DMS53 treated with DMSO at 0.1 percent for 48 hours (cell line): ENCODE measurements around the gene ZNF45.
A peak's percentile ranks its signal among the peaks of the same experiment; 100 is the strongest.
"Not testable (repeated sequence)": the region's sequence is repeated elsewhere in the genome, so short reads cannot be mapped to it uniquely, and the experiment has no call there.

Source experiments
- DNase-seq: peaks from one replicate; lab custom pipeline; 2025; ENCODE audit not compliant: unreplicated experiment; lab: John Stamatoyannopoulos, UW

The ZNF45 gene

DNA sequence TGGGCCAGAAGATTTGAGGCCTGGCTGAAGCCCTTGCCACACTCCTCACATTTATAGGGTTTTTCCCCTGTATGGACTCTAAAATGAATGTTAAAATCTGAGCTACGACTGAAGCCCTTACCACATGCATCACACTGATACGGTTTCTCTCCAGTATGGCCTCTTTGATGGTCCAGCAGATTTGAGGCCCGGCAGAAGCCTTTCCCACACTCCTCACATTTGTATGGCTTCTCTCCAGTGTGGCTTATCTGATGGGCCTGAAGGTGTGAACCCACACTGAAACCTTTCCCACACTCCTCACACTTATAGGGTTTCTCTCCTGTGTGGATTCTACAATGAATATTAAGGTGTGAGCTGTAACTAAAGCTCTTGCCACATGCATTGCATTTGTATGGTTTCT is 21.0 kb downstream of the ZNF45 start:
- DNase-seq: no peak

DNA sequence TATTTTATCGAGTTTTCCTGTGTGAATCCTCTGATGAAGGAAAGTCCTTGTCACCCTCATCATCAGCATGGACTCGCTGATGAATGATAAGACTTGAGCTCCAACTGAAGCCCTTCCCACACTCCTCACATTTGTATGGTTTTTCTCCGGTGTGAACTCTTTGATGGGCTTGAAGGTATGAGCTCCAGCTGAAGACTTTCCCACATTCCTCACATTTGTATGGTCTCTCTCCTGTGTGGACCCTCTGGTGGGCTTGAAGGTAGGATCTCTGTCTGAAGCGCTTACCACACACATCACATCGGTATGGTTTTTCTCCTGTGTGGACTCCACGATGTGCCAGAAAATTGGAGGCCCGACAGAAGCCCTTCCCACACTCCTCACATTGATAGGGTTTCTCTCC is 21.7 kb downstream of the ZNF45 start:
- DNase-seq: no peak

DNA sequence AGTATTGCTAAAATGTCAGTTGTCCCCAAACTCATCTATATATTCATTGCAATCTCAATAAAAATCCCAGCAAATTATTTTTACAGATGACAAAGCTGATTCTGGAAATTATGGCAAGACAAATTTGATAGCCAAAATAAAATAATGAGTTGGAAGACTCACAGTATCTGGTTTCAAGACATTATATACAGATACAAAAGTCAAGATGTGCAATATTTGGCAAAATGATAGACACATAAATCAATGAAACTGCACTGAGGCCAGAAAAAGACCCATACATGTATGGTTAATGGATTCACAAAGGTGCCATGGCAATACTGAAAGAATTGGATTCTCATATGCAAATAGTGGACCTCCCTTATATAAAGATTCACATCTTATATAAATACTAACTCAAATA is 24.2 kb downstream of the ZNF45 start:
- no peak for DNase-seq

DNA sequence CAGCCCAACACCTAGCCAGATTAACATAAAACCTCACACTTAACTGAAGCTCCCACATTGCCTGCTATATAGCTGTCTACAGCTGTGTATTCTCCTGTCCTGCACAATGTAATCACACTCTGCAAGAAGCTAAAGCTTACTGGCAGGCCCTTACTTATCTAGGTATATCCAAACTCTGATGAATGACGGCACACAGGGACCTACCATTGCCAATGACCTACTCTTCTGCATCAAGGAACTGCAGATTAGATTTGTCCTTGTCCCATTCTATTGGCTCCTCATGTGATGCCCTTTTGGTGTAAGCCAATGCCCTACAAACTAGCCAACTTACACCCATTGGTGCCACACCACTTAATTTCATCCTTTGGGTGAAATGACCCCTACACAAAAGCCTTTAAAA is 26.4 kb downstream of the ZNF45 start:
- no peak for DNase-seq

DNA sequence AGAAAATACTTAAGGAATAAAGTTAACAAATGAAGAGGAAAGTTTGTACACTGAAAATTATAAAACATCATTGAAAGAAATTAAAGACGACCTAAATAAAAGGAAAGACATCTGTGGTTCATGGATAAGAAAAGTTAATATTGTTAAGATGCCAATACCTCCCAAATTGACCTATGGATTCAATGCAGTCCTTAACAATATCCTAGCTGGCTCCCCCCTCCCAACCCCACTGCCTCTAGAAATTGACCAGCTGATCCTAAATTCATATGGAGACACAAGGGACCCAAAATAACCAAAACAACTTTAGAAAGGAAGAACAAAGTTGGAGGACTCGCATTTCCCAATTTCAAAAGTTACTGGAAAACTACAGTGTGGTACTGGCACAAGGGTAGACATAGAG is 28.3 kb downstream of the ZNF45 start:
- DNase-seq: no peak

DNA sequence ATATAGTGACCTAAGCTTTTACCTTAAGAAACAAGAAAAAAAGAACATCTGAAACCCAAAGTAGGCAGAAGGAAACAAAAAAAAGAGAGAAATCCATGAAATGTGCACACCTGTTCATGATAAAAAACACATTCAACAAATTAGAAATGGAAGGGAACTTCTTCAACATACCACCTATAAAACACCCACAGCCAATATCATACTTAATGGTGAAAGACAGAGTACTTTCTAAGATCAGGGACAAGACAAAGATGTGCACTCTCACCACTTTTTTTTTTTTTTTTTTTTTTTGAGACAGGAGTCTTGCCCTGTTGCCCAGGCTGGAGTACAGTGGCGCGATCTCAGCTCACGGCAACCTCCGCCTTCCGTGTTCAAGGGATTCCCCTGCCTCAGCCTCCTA is 29.2 kb downstream of the ZNF45 start:
- no peak for DNase-seq

DNA sequence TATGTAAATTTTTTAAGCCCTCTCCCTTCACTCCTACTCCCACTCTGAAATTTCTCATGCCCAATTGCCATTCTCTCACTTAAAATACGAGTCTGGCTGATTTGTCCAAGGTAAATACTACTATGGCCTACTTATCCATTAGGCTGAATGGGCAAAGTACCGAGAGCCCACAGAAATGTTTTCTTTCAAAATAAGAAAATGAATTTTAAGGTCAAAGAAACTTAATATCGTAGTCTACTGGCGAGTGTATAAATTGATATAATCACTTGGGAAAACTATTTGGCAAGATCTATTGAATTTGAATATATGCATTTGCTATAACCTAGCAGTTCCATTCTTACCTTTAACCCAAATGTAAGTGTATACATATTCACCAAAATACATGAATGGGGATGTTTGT is 32.7 kb downstream of the ZNF45 start:
- DNase-seq: no peak

DNA sequence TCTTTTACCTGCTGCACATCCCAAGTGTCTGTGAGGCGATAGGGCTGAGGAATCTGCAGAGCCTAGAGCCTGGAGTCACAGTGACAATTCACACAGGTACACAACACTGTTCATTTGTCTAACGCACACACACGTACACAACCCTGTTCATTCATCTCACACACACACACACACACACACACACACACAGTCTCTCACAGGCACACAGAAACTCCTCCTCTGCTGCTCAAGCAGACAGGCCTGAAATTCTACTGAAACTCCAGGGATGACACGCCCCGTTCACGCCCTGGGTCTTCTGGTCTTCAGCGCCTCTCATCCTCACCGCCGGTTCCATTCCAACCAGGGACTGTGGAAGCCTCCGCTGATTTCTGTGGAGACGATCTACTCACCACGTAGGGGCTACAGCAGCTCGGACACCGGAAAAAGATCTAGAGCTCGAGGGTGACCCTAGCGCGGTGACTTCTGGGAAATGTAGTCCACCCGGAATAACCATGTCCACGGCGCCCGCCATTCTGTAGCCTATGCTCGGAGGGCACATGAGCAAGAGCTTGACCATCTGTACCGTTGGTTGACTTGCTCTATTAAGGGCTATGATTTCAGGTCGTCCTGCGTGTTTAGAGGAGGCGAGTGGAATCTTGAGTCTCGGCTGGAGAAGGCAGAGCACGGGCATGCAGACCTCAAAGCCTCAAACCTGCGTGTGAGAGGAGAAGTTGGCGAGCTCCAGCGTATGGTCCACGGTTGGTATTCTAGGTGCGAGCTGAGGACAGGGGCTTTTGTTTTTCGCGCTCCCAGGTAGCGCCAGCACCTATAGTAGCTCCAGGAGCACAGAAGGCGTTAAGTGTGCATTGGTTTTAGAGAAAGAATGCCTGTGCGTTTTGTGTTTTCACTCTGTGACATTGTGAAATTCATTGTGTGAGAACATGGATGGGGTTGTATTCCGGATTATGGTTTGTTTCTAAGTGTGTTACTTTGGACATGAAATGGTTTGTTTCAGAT is 33.4 kb downstream of the ZNF45 start:
- DNase-seq: peak; percentile 83

DNA sequence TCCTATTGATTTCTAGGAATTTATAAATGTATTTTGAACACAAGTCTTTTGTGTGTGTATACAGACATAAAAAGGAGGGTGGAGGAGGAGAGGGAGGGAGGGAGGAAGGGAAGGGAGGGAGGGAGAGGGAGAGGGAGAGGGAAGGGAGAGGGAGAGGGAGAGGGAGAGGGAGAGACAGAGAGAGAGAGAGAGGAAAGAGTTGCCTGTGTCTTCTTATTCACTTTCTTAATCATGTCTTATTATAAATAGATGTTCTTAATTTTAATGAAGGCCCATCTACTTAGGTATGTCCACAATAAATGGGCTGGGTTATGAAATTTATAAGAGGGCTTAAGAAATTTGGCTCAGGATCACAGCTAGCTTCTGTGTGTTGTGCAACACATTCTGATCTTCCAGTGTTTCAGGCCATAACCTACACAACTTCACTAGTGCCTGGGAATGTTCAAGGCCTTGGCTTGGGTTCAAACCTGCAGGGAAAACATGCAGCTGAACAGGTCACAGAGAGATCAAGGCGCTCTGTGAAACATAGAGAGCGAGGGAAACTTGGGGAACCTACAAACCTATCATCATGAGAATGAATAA is 39.3 kb downstream of the ZNF45 start:
- DNase-seq: no peak

DNA sequence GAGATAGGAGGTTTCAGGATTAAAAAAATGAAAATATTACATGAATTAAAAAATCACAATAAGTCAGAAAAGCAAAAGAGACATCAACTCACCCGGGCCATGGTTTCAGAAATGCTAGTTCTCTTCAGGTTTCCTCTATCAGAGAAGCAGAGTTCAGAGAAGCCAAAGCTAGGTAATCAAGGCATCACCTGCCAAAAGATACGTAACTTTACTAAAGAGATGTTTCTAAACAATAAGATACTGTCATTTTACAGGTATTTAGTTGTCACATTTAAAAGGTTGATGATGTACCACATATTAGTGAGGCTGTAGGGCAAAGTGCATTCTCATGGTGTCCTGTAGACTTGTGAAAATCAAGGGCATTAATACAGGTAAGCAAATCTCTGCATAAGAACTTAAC is 51.2 kb downstream of the ZNF45 start, which contains the start of gene ZNF404:
ZNF404 (minus strand) TSS at position 101 of the 400 bp plus-strand sequence.
- DNase-seq: no peak

DNA sequence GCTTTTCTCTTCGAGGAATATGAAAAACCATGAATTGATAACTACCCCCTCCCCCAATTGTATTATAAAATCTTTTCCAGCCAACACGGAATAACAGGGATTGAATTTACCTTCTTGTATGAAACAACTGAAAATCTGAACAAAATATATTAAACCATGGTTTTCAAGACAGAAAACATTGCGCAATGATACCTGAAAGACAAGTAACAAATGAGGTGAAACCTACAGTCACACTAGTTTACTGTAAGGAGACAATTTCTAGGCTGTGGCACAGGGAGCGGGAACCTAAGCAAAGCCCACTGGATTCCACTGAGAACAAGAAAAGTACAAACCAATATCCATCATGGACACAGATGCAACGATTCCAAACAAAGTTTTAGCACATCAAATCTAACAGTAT is 54.6 kb downstream of the ZNF45 start:
- DNase-seq: no peak

DNA sequence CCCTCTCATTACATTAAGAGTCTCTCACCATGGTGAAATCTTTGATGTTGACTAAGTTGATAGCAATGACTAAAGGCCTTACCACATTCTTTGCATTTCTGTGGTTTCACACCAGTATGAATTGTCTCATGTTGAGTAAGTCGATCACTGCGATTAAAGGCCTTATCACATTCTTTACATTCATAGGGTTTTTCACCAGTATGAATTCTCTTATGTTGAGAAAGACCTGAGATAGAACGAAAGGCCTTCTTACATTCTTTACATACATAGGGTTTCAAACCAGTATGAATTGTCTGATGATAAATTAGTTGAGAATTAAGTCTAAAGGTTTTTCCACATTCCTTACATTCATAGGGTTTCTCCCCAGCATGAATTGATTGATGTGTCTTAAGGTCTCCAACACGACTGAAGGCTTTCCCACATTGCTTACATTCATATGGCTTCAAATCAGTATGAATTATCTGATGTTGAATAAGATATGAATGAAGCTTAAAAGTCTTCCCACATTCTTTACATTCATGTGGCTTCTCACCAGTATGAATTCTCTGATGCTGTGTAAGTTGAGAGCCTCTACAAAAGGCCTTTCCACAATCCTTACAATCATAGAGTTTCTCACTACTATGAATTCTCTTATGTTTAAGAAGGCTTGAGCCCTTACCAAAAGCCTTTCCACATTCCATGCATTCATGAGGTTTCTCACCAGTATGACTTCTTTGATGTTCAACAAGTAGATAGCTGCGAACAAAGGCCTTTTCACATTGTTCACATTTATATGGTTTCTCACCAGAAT is 62.3 kb downstream of the ZNF45 start:
- DNase-seq: no peak

DNA sequence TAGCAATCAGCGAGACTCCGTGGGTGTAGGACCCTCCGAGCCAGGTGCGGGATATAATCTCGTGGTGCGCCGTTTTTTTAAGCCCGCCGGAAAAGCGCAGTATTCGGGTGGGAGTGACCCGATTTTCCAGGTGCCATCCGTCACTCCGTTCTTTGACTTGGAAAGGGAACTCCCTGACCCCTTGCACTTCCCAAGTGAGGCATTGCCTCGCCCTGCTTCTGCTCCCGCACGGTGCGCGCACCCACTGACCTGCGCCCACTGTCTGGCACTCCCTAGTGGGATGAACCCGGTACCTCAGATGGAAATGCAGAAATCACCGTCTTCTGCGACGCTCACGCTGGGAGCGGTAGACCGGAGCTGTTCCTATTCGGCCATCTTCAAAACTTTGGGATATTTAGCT is 68.2 kb downstream of the ZNF45 start:
- DNase-seq: not testable (repeated sequence)
